ENCODE measurements around the gene CDH13. TPM values are rescaled to one million over a fixed set of nuclear protein-coding genes. Genes with fewer than 3 reads are reported as not detected.

Gene CDH13
- total and polyA plus RNA-seq, 9 of the 15 experiments (the other 6 are each of a cell fraction or from before 2014, with no cell fraction given), result 0.03 TPM; not detected in 8

DNA sequence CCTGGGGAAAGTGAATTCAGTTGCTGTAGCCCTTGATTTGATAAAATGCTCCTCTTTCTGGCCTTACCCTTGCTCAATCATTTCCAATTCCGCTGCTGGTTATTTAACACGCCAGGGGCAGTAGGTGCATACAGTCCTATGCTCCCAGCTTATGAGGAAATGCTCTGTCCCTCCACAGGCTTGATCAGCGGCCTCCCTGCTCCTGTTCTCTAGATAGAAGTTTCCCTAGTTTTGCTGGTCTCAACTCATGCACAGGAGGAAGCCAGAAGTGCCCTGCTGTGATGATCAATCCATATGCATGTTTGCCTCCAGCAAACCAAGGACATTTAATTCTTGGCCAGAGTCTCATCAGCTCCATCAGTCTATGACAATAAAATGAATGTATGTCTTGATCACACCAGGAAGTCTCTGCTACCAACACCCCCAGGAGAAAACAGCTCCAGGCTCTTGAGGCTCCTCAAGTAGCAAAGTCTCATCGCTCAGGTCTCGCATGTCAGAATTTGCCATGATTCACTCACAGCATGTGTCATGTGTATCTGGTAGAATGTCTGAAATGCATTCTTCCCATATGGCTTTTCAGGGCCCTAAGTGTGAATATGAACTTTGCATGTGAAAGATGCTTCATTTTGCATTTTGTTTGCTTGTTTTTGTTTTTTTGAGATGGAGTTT is 208.9 kb downstream of the CDH13 start:
- intact Hi-C loops (cut with micrococcal nuclease) (no loop called here), in situ Hi-C loops (cut with MboI) (no loop called here)
- FAIRE-seq (no peak), DNase-seq (ENCODE audit: extremely low read depth in 1 of 4, low spot score in 3 of 4) (no peak), ATAC-seq (no peak)
- no TSS peak for BruUV-seq (replicated peaks)
- Histone ChIP-seq H3K27me3 (ENCODE audit: control insufficient read depth in 2 of 2, insufficient read depth in 2 of 2, low read length in 2 of 2) (no peaks in the 10 kb centered on the region), H3K79me2 (ENCODE audit: control insufficient read depth, insufficient read depth, low read length) (no peaks in the 10 kb centered on the region), H3K27ac (ENCODE audit: extremely low read depth, low read depth, low read length) (no peak overlapping the region), H3K4me3 (no peak overlapping the region), H3K9me1 (ENCODE audit: control insufficient read depth, insufficient read depth, low read length) (no peaks in the 10 kb centered on the region), H4K20me1 (replicated peaks; ENCODE audit: control insufficient read depth, insufficient read depth, low read length) (no peaks in the 10 kb centered on the region), H3K36me3 (ENCODE audit: control insufficient read depth, insufficient read depth, low read length) (no peaks in the 10 kb centered on the region), H2AFZ (ENCODE audit: low read depth, low read length) (no peak overlapping the region), H3K9me3 (replicated peaks; ENCODE audit: control insufficient read depth, insufficient read depth, low read depth, low read length) (no peaks in the 10 kb centered on the region), H3K4me2 (ENCODE audit: insufficient read depth, low read length) (no peak overlapping the region), H3K9ac (ENCODE audit: insufficient read depth in 1 of 2, low read depth in 2 of 2, low read length in 2 of 2) (no peak overlapping the region), H3K4me1 (replicated peaks in 1 of 2; ENCODE audit: control insufficient read depth in 2 of 2, insufficient read depth in 2 of 2, low read length in 2 of 2) (no peaks in the 10 kb centered on the region)
- CTCF ChIA-PET (ENCODE audit: low intra/inter-chr PET ratio), result no interaction called here
- 3% methylated on average over 5 of the region's 5 CpGs for WGBS (ENCODE audit: insufficient coverage, low coverage, missing lambda C conversion rate)
- POLR2A ChIA-PET, result no interaction called here
- TF ChIP-seq, protein P1, sequence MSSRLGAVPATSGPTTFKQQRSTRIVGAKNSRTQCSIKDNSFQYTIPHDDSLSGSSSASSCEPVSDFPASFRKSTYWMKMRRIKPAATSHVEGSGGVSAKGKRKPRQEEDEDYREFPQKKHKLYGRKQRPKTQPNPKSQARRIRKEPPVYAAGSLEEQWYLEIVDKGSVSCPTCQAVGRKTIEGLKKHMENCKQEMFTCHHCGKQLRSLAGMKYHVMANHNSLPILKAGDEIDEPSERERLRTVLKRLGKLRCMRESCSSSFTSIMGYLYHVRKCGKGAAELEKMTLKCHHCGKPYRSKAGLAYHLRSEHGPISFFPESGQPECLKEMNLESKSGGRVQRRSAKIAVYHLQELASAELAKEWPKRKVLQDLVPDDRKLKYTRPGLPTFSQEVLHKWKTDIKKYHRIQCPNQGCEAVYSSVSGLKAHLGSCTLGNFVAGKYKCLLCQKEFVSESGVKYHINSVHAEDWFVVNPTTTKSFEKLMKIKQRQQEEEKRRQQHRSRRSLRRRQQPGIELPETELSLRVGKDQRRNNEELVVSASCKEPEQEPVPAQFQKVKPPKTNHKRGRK (tag; IDR thresholded peaks at IDR 0.05), result no peak

DNA sequence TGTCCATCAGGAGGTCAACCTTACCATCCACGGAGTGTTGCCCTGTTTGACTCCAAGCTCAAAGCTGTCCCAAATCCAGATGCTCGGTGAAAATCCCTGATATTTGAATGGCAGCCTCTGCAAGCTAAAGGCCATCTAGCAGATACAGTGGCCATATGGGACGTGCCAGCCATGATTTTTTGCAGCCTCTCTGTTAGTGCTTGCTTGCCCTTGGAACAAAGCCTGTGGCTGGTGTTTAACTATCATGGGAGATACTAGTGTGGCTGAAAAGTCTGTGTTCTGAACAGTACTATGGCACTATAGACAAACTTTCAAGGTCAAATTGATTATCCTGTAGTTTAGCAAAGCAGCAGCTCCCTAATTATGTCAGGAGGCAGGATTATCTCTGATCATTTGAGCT is 214.3 kb downstream of the CDH13 start:
- H4K20me1 ChIP-seq (replicated peaks; ENCODE audit: control insufficient read depth, insufficient read depth, low read length), result no peaks in the 10 kb centered on the region
- ATAC-seq, result no peak
- ChIA-PET CTCF (ENCODE audit: low intra/inter-chr PET ratio) (no interaction called here), POLR2A (interaction anchor here (0.6 kb wide), 1 partner anchor 11 kb away, joined by 3 read pairs; no protein-coding TSS in a partner anchor)
- in situ Hi-C loops (cut with MboI) (no loop called here), intact Hi-C loops (cut with micrococcal nuclease) (no loop called here)
- no peaks in the 10 kb centered on the region for H3K79me2 ChIP-seq (ENCODE audit: control insufficient read depth, insufficient read depth, low read length)
- 0 out of 2 replicates have a peak, but pooled peaks cover 2% of the 10 kb centered on the region for H3K9me3 ChIP-seq (replicated peaks; ENCODE audit: control insufficient read depth, insufficient read depth, low read depth, low read length)
- 2% methylated on average over 3 of the region's 3 CpGs for WGBS (ENCODE audit: insufficient coverage, low coverage, missing lambda C conversion rate)
- no peak for DNase-seq (ENCODE audit: extremely low read depth in 1 of 4, low spot score in 3 of 4)
- H3K9me1 ChIP-seq (ENCODE audit: control insufficient read depth, insufficient read depth, low read length), result no peaks in the 10 kb centered on the region
- H3K4me3 ChIP-seq, result no peak overlapping the region
- no peaks in the 10 kb centered on the region for H3K36me3 ChIP-seq (ENCODE audit: control insufficient read depth, insufficient read depth, low read length)
- no peak overlapping the region for H2AFZ ChIP-seq (ENCODE audit: low read depth, low read length)
- no peak overlapping the region for H3K9ac ChIP-seq (ENCODE audit: insufficient read depth in 1 of 2, low read depth in 2 of 2, low read length in 2 of 2)
- no TSS peak for BruUV-seq (replicated peaks)
- no peak for FAIRE-seq
- no peaks in the 10 kb centered on the region for H3K4me1 ChIP-seq (replicated peaks in 1 of 2; ENCODE audit: control insufficient read depth in 2 of 2, insufficient read depth in 2 of 2, low read length in 2 of 2)
- H3K27me3 ChIP-seq (ENCODE audit: control insufficient read depth in 2 of 2, insufficient read depth in 2 of 2, low read length in 2 of 2), result no peaks in the 10 kb centered on the region
- H3K27ac ChIP-seq (ENCODE audit: extremely low read depth, low read depth, low read length), result no peak overlapping the region
- no peak overlapping the region for H3K4me2 ChIP-seq (ENCODE audit: insufficient read depth, low read length)
- TF ChIP-seq HDGF (IDR thresholded peaks at IDR 0.05) (no peak), LCOR (CRISPR knock-in tag; IDR thresholded peaks at IDR 0.05) (no peak), KLF6 (CRISPR knock-in tag; IDR thresholded peaks at IDR 0.05; ENCODE audit: borderline replicate concordance) (no peak), NFYB (IDR thresholded peaks at IDR 0.05; ENCODE audit: extremely low read depth, insufficient read length) (no peak), TEAD1 (CRISPR knock-in tag; IDR thresholded peaks at IDR 0.05) (no peak), ZNF707 (CRISPR knock-in tag; conservative IDR thresholded peaks at IDR 0.05) (no peak), MCM2 (IDR thresholded peaks at IDR 0.05; ENCODE audit: low read depth) (no peak), ZNF263 (CRISPR knock-in tag; IDR thresholded peaks at IDR 0.05; ENCODE audit: borderline replicate concordance) (no peak)
- TF ChIP-seq, protein P2, sequence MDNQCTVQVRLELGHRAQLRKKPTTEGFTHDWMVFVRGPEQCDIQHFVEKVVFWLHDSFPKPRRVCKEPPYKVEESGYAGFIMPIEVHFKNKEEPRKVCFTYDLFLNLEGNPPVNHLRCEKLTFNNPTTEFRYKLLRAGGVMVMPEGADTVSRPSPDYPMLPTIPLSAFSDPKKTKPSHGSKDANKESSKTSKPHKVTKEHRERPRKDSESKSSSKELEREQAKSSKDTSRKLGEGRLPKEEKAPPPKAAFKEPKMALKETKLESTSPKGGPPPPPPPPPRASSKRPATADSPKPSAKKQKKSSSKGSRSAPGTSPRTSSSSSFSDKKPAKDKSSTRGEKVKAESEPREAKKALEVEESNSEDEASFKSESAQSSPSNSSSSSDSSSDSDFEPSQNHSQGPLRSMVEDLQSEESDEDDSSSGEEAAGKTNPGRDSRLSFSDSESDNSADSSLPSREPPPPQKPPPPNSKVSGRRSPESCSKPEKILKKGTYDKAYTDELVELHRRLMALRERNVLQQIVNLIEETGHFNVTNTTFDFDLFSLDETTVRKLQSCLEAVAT (IDR thresholded peaks at IDR 0.05), result no peak

All from K562 (cell line).